Natural killer cell (primary cell): Measurements from ENCODE around the gene PSMC3IP. TPM values are rescaled to one million over a fixed set of nuclear protein-coding genes. Genes with fewer than 3 reads are reported as not detected.
A peak's percentile ranks its signal among the peaks of the same experiment; 100 is the strongest.
"Not testable (repeated sequence)": the region's sequence is repeated elsewhere in the genome, so short reads cannot be mapped to it uniquely, and the experiment has no call there.

Experiments used
- ATAC-seq, 3 donors: fragments of 150-1000 bp in 2 of 3; fragments of 200-7000 bp in 1 of 3; cut with Tn5 transposase; 1 replicate in 1 of 3; 2 replicates in 2 of 3; pipeline ENCODE4 v1.10.0; 2021; ENCODE audit warnings: mild to moderate bottlenecking in 2 of 3, moderate library complexity in 2 of 3
- DNase-seq, 2 donors: peaks; one replicate each; pipeline versions ENCODE4 v3.0.0 to v3.0.0-alpha.2; 2013 to 2021; ENCODE audit warnings: mixed read lengths in 1 of 2
- H3K27ac ChIP-seq: one replicate; pipeline ENCODE4 v1.5.1; 2013; ENCODE audit warnings: mild to moderate bottlenecking, low read length
- H3K27me3 ChIP-seq: one replicate; pipeline ENCODE4 v1.6.1; 2013; ENCODE audit warnings: low read length; ENCODE audit not compliant: control insufficient read depth, insufficient read depth
- H3K36me3 ChIP-seq: one replicate; pipeline ENCODE4 v1.6.1; 2013; ENCODE audit warnings: low read length; ENCODE audit not compliant: control insufficient read depth, insufficient read depth
- H3K4me1 ChIP-seq: one replicate; pipeline ENCODE4 v1.6.1; 2013; ENCODE audit warnings: low read length; ENCODE audit not compliant: control insufficient read depth, insufficient read depth
- H3K4me3 ChIP-seq: one replicate; pipeline ENCODE4 v1.5.1; 2013; ENCODE audit warnings: low read length
- H3K9me3 ChIP-seq: one replicate; pipeline ENCODE4 v1.6.1; 2013; ENCODE audit warnings: low read length; ENCODE audit not compliant: control insufficient read depth, insufficient read depth
- H3K27ac Mint-ChIP-seq, 2 donors: one replicate each; pipeline ENCODE4 v1.8.0; 2022; ENCODE audit warnings: mild to moderate bottlenecking in 2 of 2, mixed read lengths in 2 of 2, moderate library complexity in 1 of 2
- H3K27me3 Mint-ChIP-seq, 2 donors: one replicate each; pipeline ENCODE4 v1.8.0; 2022; ENCODE audit warnings: low read depth in 2 of 2, mixed read lengths in 2 of 2
- H3K36me3 Mint-ChIP-seq: one replicate; pipeline ENCODE4 v1.8.0; 2022; ENCODE audit warnings: mixed read lengths
- H3K4me1 Mint-ChIP-seq, 2 donors: one replicate each; pipeline ENCODE4 v1.8.0; 2022; ENCODE audit warnings: mixed read lengths in 2 of 2
- H3K4me3 Mint-ChIP-seq: one replicate; pipeline ENCODE4 v1.8.0; 2022; ENCODE audit warnings: mild to moderate bottlenecking, moderate library complexity, mixed read lengths
- H3K9me3 Mint-ChIP-seq, 2 donors: one replicate each; pipeline ENCODE4 v1.8.0; 2022; ENCODE audit warnings: mixed read lengths in 2 of 2
- CTCF ChIP-seq: fragments of 200-600 bp; IDR thresholded peaks from one replicate; pipeline ENCODE4 v1.8.0; 2022; ENCODE audit warnings: antibody characterized with exemption
- WGBS: methylation state at CpG from one replicate; pipeline ENCODE4 v1.1.7; 2013; ENCODE audit warnings: missing lambda C conversion rate; ENCODE audit not compliant: insufficient coverage; 5-methylcytosine and 5-hydroxymethylcytosine counted together
- intact Hi-C: fragments of 100-400 bp; cut with micrococcal nuclease; formaldehyde crosslinking; loops from one replicate; pipeline ENCODE4 v1.14.2; 2022
- total RNA-seq, 4 donors: library from RNA; stranded (reverse); fragments of 120-200 nt in 1 of 4; gene quantifications; one replicate each; pipeline versions ENCODE4 v1.2.3 to v1.2.4, GENCODE V29; 2013 to 2022

PSMC3IP gene
- total RNA-seq, 3 donors from 2014 or later (not counting 1 experiment from before 2014, with no cell fraction given), result 5.0 to 6.2 (median 5.7) TPM

- Histone ChIP-seq H3K9me3 (no peaks in the 10 kb centered on the region), H3K27me3 (no peaks in the 10 kb centered on the region), H3K4me1 (peaks cover 15% of the 10 kb centered on the region), H3K27ac (no peak overlapping the region), H3K4me3 (peak overlapping the region; percentile 27), H3K36me3 (peaks cover 3% of the 10 kb centered on the region)
- ATAC-seq (peak; percentile 71 to 95 (median 93)), DNase-seq (peak; percentile 58 to 83)
- Mint-ChIP-seq H3K9me3 (no peaks in the 10 kb centered on the region), H3K27ac (no peak overlapping the region), H3K4me3 (peak overlapping the region; percentile 11), H3K4me1 (peaks cover 9 to 18% of the 10 kb centered on the region in 2 donors), H3K27me3 (no peaks in the 10 kb centered on the region), H3K36me3 (no peaks in the 10 kb centered on the region)
- 22% methylated on average over 70 of the region's 74 CpGs for WGBS
- peak; percentile 22 for TF ChIP-seq CTCF
- intact Hi-C loops, result no loop called here
Observed at GRCh38 chr17:42548070-42548837, 29.3 kb downstream of the PSMC3IP start.

GRCh38 chr17:42547698-42548069, 29.8 kb downstream of the PSMC3IP start:
- Mint-ChIP-seq H3K4me1 (peaks cover 9 to 14% of the 10 kb centered on the region in 2 donors), H3K9me3 (no peaks in the 10 kb centered on the region), H3K4me3 (peak overlapping the region; percentile 25), H3K36me3 (no peaks in the 10 kb centered on the region), H3K27me3 (no peaks in the 10 kb centered on the region), H3K27ac (no peak overlapping the region)
- DNase-seq, result no peak
- peaks cover 13% of the 10 kb centered on the region for H3K4me1 ChIP-seq
- 92% methylated on average over 14 of the region's 14 CpGs for WGBS
- H3K27ac ChIP-seq, result no peak overlapping the region
- no peak for TF ChIP-seq CTCF
- ATAC-seq, result no peak
- H3K4me3 ChIP-seq, result no peak overlapping the region
- intact Hi-C loops, result no loop called here
- H3K9me3 ChIP-seq, result no peaks in the 10 kb centered on the region
- peaks cover 8% of the 10 kb centered on the region for H3K36me3 ChIP-seq
- H3K27me3 ChIP-seq, result no peaks in the 10 kb centered on the region

- Mint-ChIP-seq H3K4me1 (peaks cover 9 to 12% of the 10 kb centered on the region in 2 donors), H3K9me3 (no peaks in the 10 kb centered on the region), H3K27ac (no peak overlapping the region), H3K36me3 (no peaks in the 10 kb centered on the region), H3K4me3 (peak overlapping the region; percentile 13), H3K27me3 (no peaks in the 10 kb centered on the region)
- Histone ChIP-seq H3K36me3 (peaks cover 9% of the 10 kb centered on the region), H3K27ac (no peak overlapping the region), H3K9me3 (no peaks in the 10 kb centered on the region), H3K4me1 (peaks cover 13% of the 10 kb centered on the region), H3K4me3 (no peak overlapping the region), H3K27me3 (no peaks in the 10 kb centered on the region)
- 95% methylated on average over 23 of the region's 23 CpGs for WGBS
- TF ChIP-seq CTCF, result no peak
- DNase-seq (no peak), ATAC-seq (no peak)
- intact Hi-C loops, result no loop called here
Observed at GRCh38 chr17:42547001-42547461, 30.5 kb downstream of the PSMC3IP start.

GRCh38 chr17:42545755-42546505, 31.6 kb downstream of the PSMC3IP start:
- H3K4me1 Mint-ChIP-seq, result peaks cover 9 to 14% of the 10 kb centered on the region in 2 donors
- H3K27ac ChIP-seq, H3K9me3 Mint-ChIP-seq, H3K36me3 Mint-ChIP-seq, intact Hi-C loops, H3K4me3 ChIP-seq, H3K27me3 Mint-ChIP-seq, H3K27me3 ChIP-seq, H3K4me3 Mint-ChIP-seq, DNase-seq, ATAC-seq, H3K27ac Mint-ChIP-seq, H3K9me3 ChIP-seq: not testable (repeated sequence)
- peaks cover 16% of the 10 kb centered on the region for H3K4me1 ChIP-seq
- H3K36me3 ChIP-seq, result peaks cover 14% of the 10 kb centered on the region
- 94% methylated on average over 3 of the region's 9 CpGs for WGBS
